IPS-18a (cell line): Measurements from ENCODE around the gene TAF4.

Source experiments
- H3K27ac ChIP-seq: one replicate; pipeline ENCODE4 v1.5.1; 2013; ENCODE audit warnings: low read length
- H3K27me3 ChIP-seq: one replicate; pipeline ENCODE4 v1.6.1; 2013; ENCODE audit warnings: mild to moderate bottlenecking, low read length; ENCODE audit not compliant: control insufficient read depth, insufficient read depth
- H3K36me3 ChIP-seq: one replicate; pipeline ENCODE4 v1.6.1; 2013; ENCODE audit warnings: low read depth, low read length; ENCODE audit not compliant: control insufficient read depth
- H3K4me1 ChIP-seq: one replicate; pipeline ENCODE4 v1.6.1; 2013; ENCODE audit warnings: low read depth, low read length; ENCODE audit not compliant: control insufficient read depth
- H3K4me3 ChIP-seq: one replicate; pipeline ENCODE4 v1.5.1; 2013; ENCODE audit warnings: low read length
- H3K9ac ChIP-seq: one replicate; pipeline ENCODE4 v1.6.1; 2013; ENCODE audit warnings: mild to moderate bottlenecking, low read length, moderate library complexity
- H3K9me3 ChIP-seq: one replicate; pipeline ENCODE4 v1.6.1; 2013; ENCODE audit warnings: low read depth, low read length; ENCODE audit not compliant: control insufficient read depth

TAF4 gene

GRCh38 chr20:61957961-61958715, 107.5 kb downstream of the TAF4 start:
- Histone ChIP-seq H3K4me3 (no peak overlapping the region), H3K27ac (no peak overlapping the region), H3K36me3 (no peaks in the 10 kb centered on the region), H3K4me1 (peaks cover 3% of the 10 kb centered on the region), H3K27me3 (no peaks in the 10 kb centered on the region), H3K9me3 (no peaks in the 10 kb centered on the region), H3K9ac (no peak overlapping the region)

- H3K9ac ChIP-seq = no peak overlapping the region
- H3K36me3 ChIP-seq = no peaks in the 10 kb centered on the region
- H3K4me3 ChIP-seq = no peak overlapping the region
- no peak overlapping the region for H3K27ac ChIP-seq
- H3K4me1 ChIP-seq = peaks cover 3% of the 10 kb centered on the region
- no peaks in the 10 kb centered on the region for H3K9me3 ChIP-seq
- H3K27me3 ChIP-seq = no peaks in the 10 kb centered on the region
Measured at GRCh38 chr20:61956396-61957342, 109.0 kb downstream of the TAF4 start.

GRCh38 chr20:61955668-61956395, 109.8 kb downstream of the TAF4 start:
- Histone ChIP-seq H3K4me3 (no peak overlapping the region), H3K9ac (no peak overlapping the region), H3K27ac (no peak overlapping the region), H3K4me1 (peaks cover 3% of the 10 kb centered on the region), H3K9me3 (no peaks in the 10 kb centered on the region), H3K36me3 (no peaks in the 10 kb centered on the region), H3K27me3 (no peaks in the 10 kb centered on the region)

GRCh38 chr20:61954276-61955021, 111.2 kb downstream of the TAF4 start:
- Histone ChIP-seq H3K9ac (no peak overlapping the region), H3K4me1 (peaks cover 1% of the 10 kb centered on the region), H3K4me3 (no peak overlapping the region), H3K36me3 (no peaks in the 10 kb centered on the region), H3K27me3 (no peaks in the 10 kb centered on the region), H3K9me3 (no peaks in the 10 kb centered on the region), H3K27ac (no peak overlapping the region)

- no peak overlapping the region for H3K9ac ChIP-seq
- no peaks in the 10 kb centered on the region for H3K36me3 ChIP-seq
- no peaks in the 10 kb centered on the region for H3K27me3 ChIP-seq
- H3K9me3 ChIP-seq = no peaks in the 10 kb centered on the region
- H3K27ac ChIP-seq = no peak overlapping the region
- no peak overlapping the region for H3K4me3 ChIP-seq
- H3K4me1 ChIP-seq = no peaks in the 10 kb centered on the region
Measured at GRCh38 chr20:61953037-61954021, 112.4 kb downstream of the TAF4 start.

- Histone ChIP-seq H3K9me3 (no peaks in the 10 kb centered on the region), H3K9ac (no peak overlapping the region), H3K27me3 (no peaks in the 10 kb centered on the region), H3K36me3 (no peaks in the 10 kb centered on the region), H3K4me3 (no peak overlapping the region), H3K4me1 (no peaks in the 10 kb centered on the region), H3K27ac (no peak overlapping the region)
Measured at GRCh38 chr20:61951695-61952533, 113.8 kb downstream of the TAF4 start.

- Histone ChIP-seq H3K27ac (no peak overlapping the region), H3K27me3 (no peaks in the 10 kb centered on the region), H3K9me3 (no peaks in the 10 kb centered on the region), H3K4me1 (no peaks in the 10 kb centered on the region), H3K4me3 (no peak overlapping the region), H3K36me3 (no peaks in the 10 kb centered on the region), H3K9ac (no peak overlapping the region)
Measured at GRCh38 chr20:61950641-61951071, 115.0 kb downstream of the TAF4 start.

- no peak overlapping the region for H3K27ac ChIP-seq
- no peak overlapping the region for H3K4me3 ChIP-seq
- H3K9ac ChIP-seq = no peak overlapping the region
- H3K27me3 ChIP-seq = no peaks in the 10 kb centered on the region
- H3K36me3 ChIP-seq = no peaks in the 10 kb centered on the region
- no peaks in the 10 kb centered on the region for H3K9me3 ChIP-seq
- no peaks in the 10 kb centered on the region for H3K4me1 ChIP-seq
Measured at GRCh38 chr20:61949714-61950640, 115.7 kb downstream of the TAF4 start.

- H3K9me3 ChIP-seq = no peaks in the 10 kb centered on the region
- no peaks in the 10 kb centered on the region for H3K36me3 ChIP-seq
- H3K9ac ChIP-seq = no peak overlapping the region
- H3K4me3 ChIP-seq = no peak overlapping the region
- H3K4me1 ChIP-seq = no peaks in the 10 kb centered on the region
- no peaks in the 10 kb centered on the region for H3K27me3 ChIP-seq
- no peak overlapping the region for H3K27ac ChIP-seq
Measured at GRCh38 chr20:61949363-61949713, 116.3 kb downstream of the TAF4 start.
